ENCODE results near the gene B4GALT7. TPM values are rescaled to one million over a fixed set of nuclear protein-coding genes. Genes with fewer than 3 reads are reported as not detected.

B4GALT7 gene
- total and polyA plus RNA-seq, 7 donors = 4.9 to 25.8 (median 14.3) TPM

GRCh38 chr5:177565046-177565445 is 34.9 kb upstream of the B4GALT7 start:
- Histone ChIP-seq H3K9me3 (no peaks in the 10 kb centered on the region), H3K36me3 (no peaks in the 10 kb centered on the region), H3K4me3 (no peak overlapping the region), H3K4me1 (no peaks in the 10 kb centered on the region), H3K27me3 (peaks cover 0 to 3% (median 0%) of the 10 kb centered on the region in 3 donors), H3K27ac (no peak overlapping the region)
- no peak for TF ChIP-seq POLR2A (IDR thresholded peaks at IDR 0.05)
- no peak for TF ChIP-seq EP300 (IDR thresholded peaks at IDR 0.05)
- TF ChIP-seq CTCF (IDR thresholded peaks at IDR 0.05) = no peak
- no peak for TF ChIP-seq POLR2AphosphoS5 (IDR thresholded peaks at IDR 0.05)
- WGBS, 2 donors = 70 to 78% methylated on average over 8 of the region's 8 CpGs
- no peak for DNase-seq
- intact Hi-C loops (cut with DNase I) = no loop called here

GRCh38 chr5:177568326-177568725 is 31.6 kb upstream of the B4GALT7 start:
- no peaks in the 10 kb centered on the region for H3K4me1 ChIP-seq
- H3K4me3 ChIP-seq = no peak overlapping the region
- WGBS, 2 donors = 78 to 79% methylated on average over 7 of the region's 7 CpGs
- DNase-seq = no peak
- no peaks in the 10 kb centered on the region for H3K36me3 ChIP-seq
- intact Hi-C loops (cut with DNase I) = no loop called here
- no peak overlapping the region for H3K27ac ChIP-seq
- H3K27me3 ChIP-seq = peaks cover 0 to 3% (median 0%) of the 10 kb centered on the region in 3 donors
- H3K9me3 ChIP-seq = peaks cover 0 to 3% (median 0%) of the 10 kb centered on the region in 4 donors
- TF ChIP-seq CTCF (IDR thresholded peaks at IDR 0.05) = no peak
- no peak for TF ChIP-seq POLR2AphosphoS5 (IDR thresholded peaks at IDR 0.05)
- no peak for TF ChIP-seq EP300 (IDR thresholded peaks at IDR 0.05)
- no peak for TF ChIP-seq POLR2A (IDR thresholded peaks at IDR 0.05)

- Histone ChIP-seq H3K27ac (no peak overlapping the region), H3K36me3 (no peaks in the 10 kb centered on the region), H3K9me3 (peaks cover 0 to 3% (median 0%) of the 10 kb centered on the region in 4 donors), H3K4me3 (no peak overlapping the region), H3K27me3 (peaks cover 0 to 3% (median 0%) of the 10 kb centered on the region in 3 donors), H3K4me1 (no peaks in the 10 kb centered on the region)
- no peak for DNase-seq
- intact Hi-C loops (cut with DNase I) = no loop called here
- TF ChIP-seq EP300 (IDR thresholded peaks at IDR 0.05) (no peak), POLR2AphosphoS5 (IDR thresholded peaks at IDR 0.05) (no peak), CTCF (IDR thresholded peaks at IDR 0.05) (no peak), POLR2A (IDR thresholded peaks at IDR 0.05) (no peak)
- 79 to 86% methylated on average over 2 of the region's 2 CpGs for WGBS, 2 donors
Observed at GRCh38 chr5:177569894-177570293, 30.0 kb upstream of the B4GALT7 start.

GRCh38 chr5:177575488-177575887 is 24.4 kb upstream of the B4GALT7 start:
- no peak for TF ChIP-seq POLR2A (IDR thresholded peaks at IDR 0.05)
- TF ChIP-seq POLR2AphosphoS5 (IDR thresholded peaks at IDR 0.05) = no peak
- no peak for TF ChIP-seq EP300 (IDR thresholded peaks at IDR 0.05)
- TF ChIP-seq CTCF (IDR thresholded peaks at IDR 0.05) = no peak
- WGBS, 2 donors = 50 to 67% methylated on average over 1 of the region's 1 CpG
- Histone ChIP-seq H3K4me3 (no peak overlapping the region), H3K36me3 (no peaks in the 10 kb centered on the region), H3K27ac (no peak overlapping the region), H3K9me3 (peaks cover 0 to 3% (median 0%) of the 10 kb centered on the region in 4 donors), H3K27me3 (no peaks in the 10 kb centered on the region), H3K4me1 (no peaks in the 10 kb centered on the region)
- no peak for DNase-seq
- intact Hi-C loops (cut with DNase I) = no loop called here

GRCh38 chr5:177576169-177576568 is 23.8 kb upstream of the B4GALT7 start:
- intact Hi-C loops (cut with DNase I) = no loop called here
- TF ChIP-seq CTCF (IDR thresholded peaks at IDR 0.05) (no peak), POLR2A (IDR thresholded peaks at IDR 0.05) (no peak), POLR2AphosphoS5 (IDR thresholded peaks at IDR 0.05) (no peak), EP300 (IDR thresholded peaks at IDR 0.05) (no peak)

More at GRCh38 chr5:177576169-177576568, 23.8 kb upstream of the B4GALT7 start:
- Histone ChIP-seq H3K27me3 (no peaks in the 10 kb centered on the region), H3K36me3 (no peaks in the 10 kb centered on the region), H3K9me3 (peaks cover 0 to 3% (median 0%) of the 10 kb centered on the region in 4 donors), H3K4me3 (no peak overlapping the region), H3K27ac (no peak overlapping the region), H3K4me1 (no peaks in the 10 kb centered on the region)
- no peak for DNase-seq
- 84 to 87% methylated on average over 10 of the region's 10 CpGs for WGBS, 2 donors
